GM19099 (cell line): ENCODE measurements around the gene RAB35.

ENCODE experiments used
- POLR2A ChIP-seq: IDR thresholded peaks from 3 replicates; pipeline ENCODE4 v1.6.1; 2011; ENCODE audit warnings: low read depth; ENCODE audit not compliant: insufficient read length; ENCODE audit errors: extremely low read depth

Gene RAB35

DNA sequence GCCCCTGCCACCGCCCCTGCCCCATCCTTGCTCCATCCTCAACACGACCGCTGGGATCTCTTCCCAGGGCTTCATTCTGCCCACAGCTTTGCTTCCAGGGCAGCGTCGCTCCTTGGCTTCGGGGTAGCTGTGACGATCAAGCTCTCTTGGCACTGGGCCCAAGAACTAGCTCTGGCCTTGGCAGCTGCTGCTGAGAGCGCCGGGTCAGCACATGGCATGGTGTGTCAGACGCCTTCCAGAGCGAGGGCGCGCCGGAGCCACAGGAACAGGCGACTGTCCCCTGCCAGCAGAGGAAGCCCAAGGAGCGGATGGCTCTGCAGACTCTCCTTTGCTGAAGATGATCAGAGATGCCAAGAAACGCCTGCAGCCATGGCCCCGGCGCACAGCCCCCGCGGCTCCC, 15.9 kb downstream of the RAB35 start:
- TF ChIP-seq POLR2A, result no peak

DNA sequence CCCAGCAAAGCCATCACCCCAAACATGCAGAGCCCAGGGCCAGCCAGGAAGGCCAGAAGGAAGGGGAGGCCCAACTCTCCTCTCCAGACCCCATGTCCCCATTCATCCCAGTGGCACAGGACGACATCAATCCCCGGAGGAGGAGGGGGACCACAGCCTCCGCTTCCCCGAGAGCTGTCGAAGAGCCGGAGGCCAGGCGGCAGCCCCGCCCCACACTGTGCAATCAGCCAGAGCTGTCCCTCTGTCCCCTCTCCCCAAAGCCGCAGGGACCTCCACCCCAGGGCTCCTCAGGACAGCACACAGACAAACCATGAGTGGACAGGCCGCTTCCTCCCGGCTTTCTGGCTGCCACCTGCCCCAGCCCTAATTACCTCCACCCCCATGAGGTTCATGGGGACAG, 16.8 kb downstream of the RAB35 start:
- TF ChIP-seq POLR2A, result no peak

DNA sequence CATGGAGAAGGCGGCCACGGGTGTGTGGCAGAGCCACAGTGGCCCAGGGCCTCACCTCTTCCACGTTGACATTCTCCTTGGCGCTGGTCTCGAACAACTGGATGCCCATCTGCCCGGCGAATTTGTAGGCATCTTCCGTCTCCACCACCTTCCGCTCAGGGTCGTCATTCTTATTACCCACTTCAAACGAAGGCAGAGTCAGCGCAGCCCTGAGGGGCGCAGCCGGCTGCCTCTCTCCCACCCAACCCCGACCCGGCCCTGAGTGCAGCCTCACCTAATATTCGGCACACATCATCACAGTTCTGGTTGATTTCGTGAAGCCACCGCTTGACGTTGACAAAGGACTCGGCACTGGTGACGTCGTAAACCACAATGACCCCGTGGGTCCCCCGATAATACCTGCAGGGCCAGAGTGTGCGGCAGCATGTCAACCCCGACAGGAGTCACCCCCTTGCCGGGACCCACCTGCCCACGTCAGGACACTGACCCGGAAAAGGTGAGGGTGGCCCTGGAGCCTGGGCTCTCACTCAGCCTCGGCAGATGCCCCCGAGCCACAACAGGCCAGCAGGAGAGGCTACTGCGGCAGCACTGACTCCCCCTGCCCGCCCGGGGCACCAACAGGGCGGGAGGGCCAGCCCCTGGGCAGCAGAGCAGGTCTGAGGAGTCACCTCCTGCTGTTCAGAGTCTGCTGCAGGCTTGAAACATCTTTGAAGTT, 17.6 kb downstream of the RAB35 start:
- TF ChIP-seq POLR2A, result no peak

DNA sequence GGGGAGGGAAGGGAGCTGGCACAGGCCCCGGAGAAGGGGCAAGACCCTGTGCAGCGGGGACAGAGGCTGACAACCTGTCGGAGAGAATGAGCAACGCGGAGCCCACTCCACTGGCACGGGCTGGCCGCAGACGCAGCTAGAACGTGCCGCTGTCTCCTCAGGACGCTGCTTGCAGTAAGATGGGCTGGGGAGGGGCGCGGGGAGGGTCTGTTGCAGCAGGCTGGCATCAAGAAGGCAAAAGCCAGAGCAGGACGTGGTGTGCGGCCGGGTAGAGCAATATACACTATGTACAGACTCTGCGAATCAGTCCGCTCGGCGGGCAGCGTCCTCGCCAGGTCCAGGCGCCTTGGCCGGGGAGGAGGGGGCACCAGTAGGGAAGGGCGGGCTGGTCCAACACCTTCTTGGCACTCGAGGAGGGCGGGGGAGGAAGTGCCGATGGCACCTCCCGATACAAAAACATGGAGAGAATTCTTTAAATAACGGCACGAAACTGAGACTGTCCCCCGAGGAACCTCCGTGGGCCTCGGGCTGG, 19.8 kb downstream of the RAB35 start:
- no peak for TF ChIP-seq POLR2A

DNA sequence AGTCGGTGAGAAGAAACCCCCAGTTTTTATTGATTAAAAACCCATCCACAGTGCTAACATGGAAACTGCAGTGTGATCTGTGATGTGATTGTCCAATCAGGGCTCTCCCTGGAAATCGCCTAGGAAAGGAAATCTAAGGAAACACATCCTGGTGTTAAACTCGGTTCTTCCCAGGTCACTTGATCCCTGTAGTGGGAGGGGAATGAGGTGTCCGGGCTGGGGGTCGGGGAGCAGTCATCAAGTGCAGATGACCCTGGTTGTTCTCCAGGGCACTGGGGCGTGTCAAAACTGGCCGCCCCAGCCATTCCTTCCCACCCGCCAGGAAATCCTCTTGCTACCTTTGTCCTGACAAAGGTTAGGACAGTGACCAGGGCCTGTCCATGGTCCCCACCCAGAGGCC, 20.8 kb downstream of the RAB35 start:
- no peak for TF ChIP-seq POLR2A

DNA sequence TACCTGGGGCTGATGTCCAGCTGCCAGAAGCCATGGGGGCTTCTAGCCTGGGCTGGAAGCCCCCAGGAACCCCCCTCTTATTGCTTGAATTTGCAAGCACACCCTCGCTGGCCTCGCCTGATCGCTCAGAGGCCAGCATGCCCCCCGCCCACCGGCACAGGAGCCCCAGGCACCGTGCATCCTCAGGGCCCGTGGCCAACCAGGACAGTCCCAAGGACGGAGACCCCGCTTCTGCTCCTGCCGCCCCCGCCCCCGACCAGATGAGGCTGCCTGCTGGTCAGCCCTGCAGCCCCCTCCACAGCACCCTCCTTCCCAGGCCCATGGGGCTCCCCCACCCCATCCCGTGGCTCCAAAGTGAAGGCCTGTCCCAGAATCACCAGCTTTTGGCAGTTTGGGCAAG, 21.2 kb downstream of the RAB35 start:
- no peak for TF ChIP-seq POLR2A

DNA sequence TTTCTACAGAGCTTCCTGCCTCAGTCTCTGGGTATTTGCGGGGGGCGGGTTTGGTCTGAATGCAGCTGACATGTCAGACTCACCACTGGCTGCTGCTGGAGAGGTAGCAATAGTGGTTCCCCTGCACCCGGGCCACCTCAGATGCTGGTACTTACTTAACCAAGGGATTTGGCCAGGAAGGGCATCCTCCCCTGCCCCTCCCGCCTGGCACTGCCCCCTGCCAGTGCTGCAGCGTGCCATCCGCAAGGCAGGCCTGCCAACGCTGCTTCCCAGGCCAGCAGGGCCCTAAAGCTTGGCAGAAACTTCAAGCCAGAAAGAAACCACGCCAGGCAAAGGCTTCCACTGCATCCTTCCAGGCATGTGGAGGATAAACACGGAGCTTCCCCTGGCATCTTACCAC, 22.1 kb downstream of the RAB35 start:
- TF ChIP-seq POLR2A, result no peak

DNA sequence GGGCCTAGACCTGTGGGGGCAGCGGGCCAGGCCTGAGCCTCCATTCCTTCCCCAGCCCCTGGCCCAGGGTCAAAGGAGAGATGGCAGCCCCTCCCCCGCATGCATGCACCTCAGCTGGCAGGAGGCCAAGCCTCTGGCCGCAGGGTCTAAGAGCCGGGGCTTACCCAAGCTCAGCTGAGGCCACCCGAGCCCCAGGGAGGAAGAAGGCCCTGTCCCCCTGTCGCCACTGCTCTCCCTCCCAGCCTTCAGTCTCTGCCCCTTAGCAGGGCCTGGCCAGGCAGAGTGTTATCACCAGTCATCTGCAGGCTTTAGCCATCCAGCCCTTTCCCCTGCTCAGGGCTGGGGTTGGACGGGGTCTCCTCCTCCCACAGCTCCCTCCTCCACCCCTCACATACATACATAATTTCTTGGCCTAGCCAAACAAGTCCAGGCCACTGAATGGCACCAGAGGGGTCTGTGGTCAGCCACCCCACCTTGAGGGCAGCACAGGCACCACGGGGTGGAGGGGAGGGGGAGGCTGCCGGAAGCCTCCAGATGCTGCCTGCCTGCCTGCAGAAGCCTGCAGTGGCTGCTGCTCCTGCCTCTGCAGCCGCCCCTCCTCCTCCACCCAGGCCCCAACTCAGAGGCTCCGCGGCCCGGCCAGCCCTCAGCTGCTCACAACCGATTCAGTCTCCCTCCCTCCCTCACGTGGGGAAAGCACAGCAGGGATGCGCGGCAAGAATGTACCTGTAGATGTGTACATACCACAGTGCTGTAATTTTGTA, 22.8 kb downstream of the RAB35 start:
- TF ChIP-seq POLR2A, result no peak

DNA sequence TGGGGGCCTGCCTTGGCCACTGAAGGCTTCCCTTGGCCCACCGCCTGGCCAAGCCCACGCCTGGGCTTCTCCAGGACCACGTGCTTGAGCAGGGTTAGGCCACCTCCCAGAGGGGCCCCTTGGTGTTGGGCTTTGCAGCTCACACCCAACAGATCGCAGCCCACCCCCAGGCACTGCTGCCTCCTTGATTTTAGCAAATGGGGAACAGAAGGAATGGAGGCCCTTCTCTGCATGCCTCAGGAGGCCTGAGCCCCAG, 23.3 kb downstream of the RAB35 start:
- TF ChIP-seq POLR2A, result no peak

DNA sequence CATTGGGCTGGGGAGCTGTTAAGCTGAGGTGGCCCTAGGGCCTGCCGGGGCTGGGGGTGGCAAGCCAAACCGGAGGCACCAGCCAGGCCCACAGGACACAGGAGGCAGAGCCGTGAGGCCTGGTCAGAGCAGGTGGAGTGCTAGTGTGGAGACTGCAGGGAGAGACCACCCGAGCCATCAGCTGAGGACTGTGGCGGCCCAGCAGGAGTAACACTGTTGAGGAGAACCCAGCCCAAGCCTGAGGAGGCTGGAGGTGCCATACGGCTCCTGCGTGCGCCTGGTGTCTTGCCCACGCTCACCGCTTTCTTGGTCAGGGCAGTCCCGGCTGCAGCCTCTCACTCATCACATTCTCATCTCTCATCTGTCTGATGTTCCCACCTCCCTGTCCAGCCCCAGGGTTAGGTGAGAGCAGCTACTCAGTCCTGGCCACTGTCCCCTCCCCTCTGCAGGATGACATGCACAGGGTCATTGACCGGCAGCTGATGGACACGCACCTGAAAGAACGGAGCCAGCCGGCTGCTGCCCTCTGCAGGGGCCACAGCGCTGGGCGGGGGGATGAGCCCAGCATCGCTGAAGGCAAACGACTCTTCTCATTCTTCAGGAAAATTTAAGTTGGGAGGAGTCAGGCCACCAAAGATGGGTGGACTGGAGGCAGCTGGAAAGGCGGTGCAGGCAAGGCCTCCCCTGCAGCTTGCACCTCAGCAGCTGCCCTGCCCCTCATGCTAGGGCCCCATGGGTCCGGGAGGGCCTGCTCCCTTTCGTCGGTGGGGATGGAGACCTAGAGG, 23.8 kb downstream of the RAB35 start:
- no peak for TF ChIP-seq POLR2A

DNA sequence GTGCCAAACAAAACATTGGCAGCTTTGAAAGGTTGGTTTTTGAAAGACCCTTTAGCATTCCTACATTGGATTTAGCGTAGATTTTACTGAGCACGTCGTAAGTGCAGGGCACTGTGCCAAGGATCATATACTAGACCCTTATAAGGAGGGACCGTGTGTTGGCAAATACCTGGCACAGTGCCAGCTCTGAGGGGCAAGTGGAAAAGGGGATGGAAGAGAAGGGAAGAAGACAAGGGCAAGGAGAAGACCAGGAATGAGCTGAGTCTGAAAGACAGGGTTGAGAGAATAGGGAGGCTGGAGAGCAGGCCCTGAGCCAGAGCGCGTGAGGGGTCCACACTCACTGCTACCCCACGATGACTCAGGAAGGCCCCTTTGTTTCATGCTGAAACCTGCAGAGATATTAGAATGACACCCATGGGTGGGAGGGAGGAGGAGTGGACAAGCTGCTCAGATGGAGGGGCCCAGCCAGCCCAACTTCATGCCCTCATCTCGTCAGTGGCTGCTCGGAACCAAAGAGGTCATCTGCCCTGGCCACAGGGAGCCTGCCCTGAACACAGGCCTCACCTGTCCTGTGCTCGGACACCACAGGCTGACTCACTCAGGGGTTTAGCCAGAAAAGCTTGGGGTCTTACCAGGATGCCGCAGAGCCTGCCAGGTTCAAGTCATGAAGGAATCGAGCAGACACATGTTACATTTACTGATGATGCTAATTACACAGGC, 25.0 kb downstream of the RAB35 start:
- TF ChIP-seq POLR2A, result no peak

DNA sequence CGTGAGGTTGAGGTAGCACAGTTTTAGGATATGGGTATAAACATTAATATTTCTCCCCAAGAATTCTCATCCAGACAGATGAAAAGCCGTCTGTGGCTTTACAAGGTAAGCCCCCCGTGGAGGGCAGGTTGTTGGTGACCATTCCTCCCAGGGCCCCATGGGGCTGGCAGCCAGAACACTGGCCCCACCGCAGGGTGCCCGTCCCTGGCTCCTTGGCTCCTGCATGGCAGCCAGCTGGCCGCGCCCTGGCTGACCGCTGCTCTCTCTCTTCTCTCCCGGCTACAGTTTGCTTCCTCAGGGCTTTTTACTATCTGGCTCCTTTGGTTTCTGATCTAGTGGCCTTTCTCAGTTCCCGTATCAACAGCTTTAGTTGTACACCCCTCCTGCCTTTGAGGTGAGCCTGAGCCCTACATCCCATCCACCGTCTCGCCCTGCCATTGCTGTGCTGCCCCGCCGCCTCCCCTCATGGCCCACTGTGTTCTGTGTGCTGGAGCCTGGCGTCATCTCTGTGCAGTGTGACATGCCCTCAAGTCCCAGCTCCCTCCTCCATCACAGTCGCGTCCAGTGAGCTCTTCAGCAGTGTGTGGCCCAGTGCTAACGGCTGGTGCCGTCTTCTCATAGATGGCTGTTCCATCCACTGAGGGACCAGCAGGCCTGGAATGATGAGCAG, 25.8 kb downstream of the RAB35 start:
- no peak for TF ChIP-seq POLR2A

DNA sequence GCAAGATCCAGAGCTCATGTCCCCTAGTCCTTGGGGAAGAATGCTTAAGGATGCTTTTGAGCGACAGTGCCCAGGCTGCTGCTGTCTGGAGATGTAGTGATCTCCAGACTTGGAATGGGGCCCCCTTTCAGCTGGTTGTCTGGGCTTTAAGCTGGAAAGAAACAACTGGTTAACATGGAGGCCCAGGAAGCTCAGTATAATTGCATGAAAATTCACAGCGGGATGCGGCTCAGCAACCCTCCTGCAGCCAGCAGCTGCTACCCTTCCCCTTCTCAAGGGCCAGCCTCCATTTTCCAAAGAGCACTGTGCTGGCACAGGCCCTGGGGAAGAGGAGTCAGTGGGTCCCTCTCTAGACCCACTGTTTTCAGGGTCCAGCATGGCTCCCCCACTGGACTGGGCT, 26.3 kb downstream of the RAB35 start:
- TF ChIP-seq POLR2A, result no peak

DNA sequence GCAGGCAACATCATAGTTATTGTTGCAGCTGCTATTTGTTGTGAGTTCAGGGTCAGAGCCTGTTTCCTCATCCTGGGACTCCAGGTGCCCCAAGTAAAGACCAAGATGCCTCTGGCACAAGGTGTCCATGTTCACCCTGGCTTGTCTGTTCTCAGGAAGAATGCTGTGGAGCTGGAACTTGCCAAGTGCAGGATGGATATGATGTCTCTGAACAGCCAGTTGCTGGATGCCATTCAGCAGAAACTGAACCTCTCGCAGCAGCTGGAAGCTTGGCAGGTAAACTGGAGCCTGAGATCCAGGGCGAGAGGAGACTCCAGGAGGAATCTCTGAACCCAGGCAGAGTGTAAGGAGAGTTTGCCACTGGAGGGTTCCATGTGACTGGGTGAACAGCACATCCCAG, 26.8 kb downstream of the RAB35 start:
- no peak for TF ChIP-seq POLR2A

DNA sequence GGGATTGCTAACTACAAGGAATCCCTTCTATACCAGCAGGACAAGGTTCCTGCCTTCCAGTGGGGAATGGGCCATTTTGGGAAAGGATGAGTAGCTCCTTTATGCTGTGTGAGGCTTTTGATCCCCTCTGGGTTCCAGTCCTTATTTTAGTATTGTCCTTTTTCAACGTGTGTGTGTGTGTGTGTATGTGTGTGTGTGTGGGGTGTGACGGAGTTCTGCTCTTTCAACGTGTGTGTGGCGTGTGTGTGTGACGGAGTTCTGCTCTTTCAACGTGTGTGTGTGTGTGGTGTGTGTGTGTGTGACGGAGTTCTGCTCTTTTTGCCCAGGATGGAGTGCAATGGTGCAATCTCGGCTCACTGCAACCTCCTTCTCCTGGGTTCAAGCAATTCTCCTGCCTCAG, 27.4 kb downstream of the RAB35 start:
- TF ChIP-seq POLR2A, result no peak
